Epithelial cell of proximal tubule (primary cell): ENCODE results near the gene KMT2D. TPM values are rescaled to one million over a fixed set of nuclear protein-coding genes. Genes with fewer than 3 reads are reported as not detected.

Experiments used
- DNase-seq: peaks from one replicate; pipeline ENCODE4 v3.0.0-alpha.2; 2011; ENCODE audit warnings: low read depth
- H3K4me3 ChIP-seq: 2 replicates; pipeline ENCODE4 v1.5.1; 2011; ENCODE audit warnings: low read depth, mild to moderate bottlenecking, low read length
- total RNA-seq: library from RNA; depleted of rRNA; stranded (reverse); fragments of >200 nt; gene quantifications from 2 replicates; pipeline ENCODE4 v1.2.3, GENCODE V29; 2015
- TF ChIP-seq, protein P1 (sequence below): conservative IDR thresholded peaks from 2 replicates; pipeline ENCODE4 v1.5.1; 2012; ENCODE audit warnings: low read depth, mild to moderate bottlenecking, low read length

The KMT2D gene
- total RNA-seq, 1 donor from 2014 or later, result 17.2 TPM

DNA sequence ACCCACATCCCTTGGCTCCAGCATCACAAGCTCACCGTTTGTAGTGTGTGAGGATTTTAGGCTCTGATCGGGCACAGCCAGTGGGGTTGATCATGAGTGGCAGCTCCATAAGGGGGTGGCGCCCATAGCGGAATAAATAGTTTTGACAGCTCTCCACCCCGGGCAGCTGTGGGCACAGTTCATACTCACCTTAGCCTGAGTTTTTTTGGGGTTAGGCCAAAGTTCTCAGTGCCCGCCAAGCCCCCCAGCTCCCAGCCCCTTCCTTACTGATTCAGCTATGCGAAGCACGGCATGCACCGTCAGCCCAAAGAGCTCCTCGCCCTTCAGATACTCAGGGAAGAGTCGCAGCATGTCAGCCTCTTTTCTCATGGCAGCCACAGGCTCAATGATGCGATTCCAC, 36.1 kb downstream of the KMT2D start:
- TF ChIP-seq, protein P1, sequence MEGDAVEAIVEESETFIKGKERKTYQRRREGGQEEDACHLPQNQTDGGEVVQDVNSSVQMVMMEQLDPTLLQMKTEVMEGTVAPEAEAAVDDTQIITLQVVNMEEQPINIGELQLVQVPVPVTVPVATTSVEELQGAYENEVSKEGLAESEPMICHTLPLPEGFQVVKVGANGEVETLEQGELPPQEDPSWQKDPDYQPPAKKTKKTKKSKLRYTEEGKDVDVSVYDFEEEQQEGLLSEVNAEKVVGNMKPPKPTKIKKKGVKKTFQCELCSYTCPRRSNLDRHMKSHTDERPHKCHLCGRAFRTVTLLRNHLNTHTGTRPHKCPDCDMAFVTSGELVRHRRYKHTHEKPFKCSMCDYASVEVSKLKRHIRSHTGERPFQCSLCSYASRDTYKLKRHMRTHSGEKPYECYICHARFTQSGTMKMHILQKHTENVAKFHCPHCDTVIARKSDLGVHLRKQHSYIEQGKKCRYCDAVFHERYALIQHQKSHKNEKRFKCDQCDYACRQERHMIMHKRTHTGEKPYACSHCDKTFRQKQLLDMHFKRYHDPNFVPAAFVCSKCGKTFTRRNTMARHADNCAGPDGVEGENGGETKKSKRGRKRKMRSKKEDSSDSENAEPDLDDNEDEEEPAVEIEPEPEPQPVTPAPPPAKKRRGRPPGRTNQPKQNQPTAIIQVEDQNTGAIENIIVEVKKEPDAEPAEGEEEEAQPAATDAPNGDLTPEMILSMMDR, result no peak
- no peak for DNase-seq
- no peak overlapping the region for H3K4me3 ChIP-seq

DNA sequence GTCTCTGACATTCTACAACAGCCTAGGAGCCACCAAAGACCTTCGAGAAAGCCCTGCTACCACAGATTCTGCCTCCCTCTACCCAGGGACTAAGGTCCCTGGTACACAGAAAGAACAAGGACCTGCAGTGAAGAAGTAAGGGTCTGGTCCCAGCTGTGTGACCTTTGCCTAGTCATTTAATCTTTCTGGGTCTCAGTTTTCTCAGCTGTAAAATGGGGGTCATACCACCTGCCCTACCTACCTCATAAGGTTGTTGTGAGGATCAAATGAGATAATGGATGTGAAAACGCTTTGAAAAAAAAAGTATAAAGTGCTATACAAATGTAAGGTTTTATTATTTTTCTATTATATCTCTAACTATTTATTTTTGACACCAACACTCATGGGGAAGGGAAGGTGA, 36.8 kb downstream of the KMT2D start:
- H3K4me3 ChIP-seq, result no peak overlapping the region
- DNase-seq, result no peak
- TF ChIP-seq, protein P1, result no peak

DNA sequence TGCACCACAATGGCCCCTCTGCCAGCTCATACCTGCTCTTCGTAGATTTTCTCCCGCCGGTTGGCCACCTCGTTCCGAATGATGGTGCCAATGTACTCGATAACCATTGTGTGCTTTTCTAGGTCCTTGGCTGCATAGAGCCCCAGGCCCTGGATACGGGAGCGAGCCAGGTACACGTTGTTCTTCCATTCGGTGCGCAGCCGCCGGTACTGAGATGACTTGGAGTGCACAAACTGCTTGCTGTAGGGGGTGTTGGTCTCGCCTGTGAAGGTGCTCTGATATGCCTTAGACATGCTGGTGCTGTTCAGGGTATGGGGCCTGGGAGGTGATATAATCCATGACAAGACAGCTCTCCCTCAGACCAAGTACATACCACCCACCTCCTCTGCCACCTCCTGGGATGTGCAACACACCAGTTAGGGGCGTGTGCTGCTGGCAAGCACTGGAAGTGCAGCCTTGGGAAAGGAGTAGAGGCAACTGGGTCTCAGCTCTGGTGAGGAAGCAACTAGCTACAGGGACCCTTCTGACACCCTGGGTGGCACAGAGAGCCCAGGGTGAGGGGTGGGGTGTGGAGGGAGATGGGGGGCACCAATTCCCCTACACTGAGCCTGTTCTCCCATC, 37.9 kb downstream of the KMT2D start:
- no peak for DNase-seq
- TF ChIP-seq, protein P1, result no peak
- no peak overlapping the region for H3K4me3 ChIP-seq

DNA sequence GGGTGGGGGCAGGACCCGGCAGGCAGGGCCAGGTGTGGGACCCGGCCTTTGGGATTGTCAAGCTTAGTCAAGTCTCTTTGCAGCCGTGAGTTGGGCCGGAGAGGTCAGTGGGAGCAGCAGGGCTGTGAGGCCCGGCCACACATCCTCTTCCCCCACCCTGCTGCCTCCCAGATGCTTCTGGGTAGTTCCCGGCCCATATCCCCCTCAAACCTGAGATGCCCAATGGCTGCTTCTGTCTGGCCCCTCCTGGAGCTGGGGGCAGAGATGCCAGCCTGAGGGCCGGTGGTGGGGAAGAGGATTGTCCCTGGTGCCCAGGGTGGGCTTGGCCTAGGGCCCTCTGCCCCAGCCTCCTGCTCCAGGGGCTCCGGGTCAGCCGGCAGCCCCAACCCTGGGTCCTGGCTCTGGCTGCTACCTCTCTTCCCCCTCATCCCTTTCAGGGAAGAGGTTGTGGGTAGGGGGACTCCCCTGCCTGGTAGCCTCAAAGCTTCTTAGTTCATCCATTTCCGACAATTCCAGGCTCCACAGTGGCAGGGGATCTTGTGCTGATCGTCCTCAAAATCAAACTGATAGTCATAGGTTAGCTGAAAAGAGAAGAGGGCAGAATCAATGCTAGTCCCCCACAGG, 39.2 kb downstream of the KMT2D start:
- H3K4me3 ChIP-seq, result no peak overlapping the region
- no peak for DNase-seq
- TF ChIP-seq, protein P1, result no peak

DNA sequence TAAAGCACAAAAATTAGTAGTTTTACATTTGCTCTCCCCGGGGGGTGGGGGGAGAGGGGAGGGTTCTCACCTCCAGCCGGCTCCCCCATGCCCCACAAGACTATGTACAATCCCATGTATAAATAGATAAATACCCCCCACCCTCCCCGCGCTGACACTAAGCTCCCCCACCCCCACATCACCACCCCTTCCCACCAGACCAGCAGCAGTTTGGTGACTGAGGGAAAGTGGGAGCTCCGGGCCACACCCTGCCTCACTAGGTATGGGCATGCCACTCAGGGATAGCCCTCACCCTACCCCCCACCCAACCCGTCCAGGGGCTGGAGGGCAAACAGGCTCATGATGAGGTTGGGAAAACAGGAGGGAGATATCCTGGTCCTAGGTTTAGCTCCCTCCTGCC, 40.2 kb downstream of the KMT2D start:
- H3K4me3 ChIP-seq, result no peak overlapping the region
- TF ChIP-seq, protein P1, result no peak
- no peak for DNase-seq

DNA sequence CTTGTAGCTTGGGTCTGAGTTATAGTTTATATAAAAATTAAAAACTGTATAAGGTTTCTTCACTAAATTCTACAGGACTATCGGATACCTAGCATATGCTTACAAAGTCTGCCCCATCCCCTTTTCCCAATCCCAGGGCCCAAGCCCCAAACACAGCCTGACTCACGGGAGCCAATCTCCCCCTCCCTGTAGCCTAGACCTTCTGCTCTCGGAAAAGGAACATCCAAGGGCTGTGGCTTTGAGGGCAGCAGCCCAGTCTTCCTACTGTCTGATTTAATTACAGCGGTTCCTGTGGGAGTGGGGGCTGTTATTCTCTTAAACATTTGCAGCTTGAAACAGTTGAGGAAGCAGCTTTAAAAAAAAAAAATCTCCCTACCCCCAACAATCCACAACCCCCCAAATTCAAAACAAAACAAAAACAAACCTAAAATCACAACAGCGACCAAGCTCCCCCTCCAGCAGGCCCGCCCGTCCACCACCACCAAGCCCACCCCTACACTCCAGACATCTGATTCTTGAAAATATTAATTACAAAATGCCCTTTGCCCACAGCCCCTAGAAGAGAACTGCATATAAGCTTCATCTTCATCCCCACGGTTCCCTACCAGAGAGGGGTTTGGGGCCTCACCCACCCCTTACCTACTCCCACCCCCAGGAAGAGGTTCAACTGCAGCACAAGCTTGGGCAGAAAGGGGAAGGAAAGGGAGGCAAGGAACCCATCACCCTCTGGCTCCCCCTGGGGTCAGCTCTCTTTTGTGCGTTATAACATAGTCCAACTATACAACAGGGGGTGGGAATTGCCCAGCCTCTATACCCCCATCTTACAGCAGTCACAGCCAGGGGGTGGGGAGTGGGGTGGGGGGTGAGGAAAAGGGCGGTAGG, 40.9 kb downstream of the KMT2D start:
- DNase-seq, result no peak
- TF ChIP-seq, protein P1, result peak; percentile 37

More for the DNA sequence above, 40.9 kb downstream of the KMT2D start:
- no peak overlapping the region for H3K4me3 ChIP-seq
